Trophoblast cell (in vitro differentiated cells and primary cell): Measurements from ENCODE around the gene STRA6.

Experiments used
- DNase-seq, 2 donors: peaks; one replicate each; pipeline ENCODE4 v3.0.0-alpha.2; 2016
- H2AFZ ChIP-seq: 2 replicates; pipeline ENCODE4 v1.6.1; 2013; ENCODE audit warnings: low read length, moderate library complexity, mild to moderate bottlenecking; ENCODE audit not compliant: insufficient read depth, poor library complexity
- H2AK5ac ChIP-seq: 2 replicates; pipeline ENCODE4 v1.6.1; 2013; ENCODE audit warnings: mild to moderate bottlenecking, low read length
- H2BK120ac ChIP-seq: 2 replicates; pipeline ENCODE4 v1.6.1; 2013; ENCODE audit warnings: low read length, mild to moderate bottlenecking, moderate library complexity; ENCODE audit not compliant: insufficient read depth, poor library complexity
- H2BK12ac ChIP-seq: 2 replicates; pipeline ENCODE4 v1.6.1; 2013; ENCODE audit warnings: mild to moderate bottlenecking, low read length, moderate library complexity
- H2BK5ac ChIP-seq: 2 replicates; pipeline ENCODE4 v1.6.1; 2013; ENCODE audit warnings: low read length, low read depth, moderate library complexity, mild to moderate bottlenecking; ENCODE audit not compliant: poor library complexity
- H3K14ac ChIP-seq: 2 replicates; pipeline ENCODE4 v1.6.1; 2013; ENCODE audit warnings: mild to moderate bottlenecking, low read length
- H3K18ac ChIP-seq: 2 replicates; pipeline ENCODE4 v1.6.1; 2013; ENCODE audit warnings: mild to moderate bottlenecking, low read length
- H3K23ac ChIP-seq: 2 replicates; pipeline ENCODE4 v1.6.1; 2013; ENCODE audit warnings: low read length
- H3K27ac ChIP-seq: 2 replicates; pipeline ENCODE4 v1.5.1; 2013; ENCODE audit warnings: low read depth, mild to moderate bottlenecking, inconsistent platforms, low read length, moderate library complexity
- H3K27me3 ChIP-seq: 2 replicates; pipeline ENCODE4 v1.6.1; 2013; ENCODE audit warnings: inconsistent platforms, mild to moderate bottlenecking, low read length, moderate library complexity; ENCODE audit not compliant: insufficient read depth
- H3K36me3 ChIP-seq, 2 experiments: 1 replicate in 1 of 2; 2 replicates in 1 of 2; pipeline ENCODE4 v1.6.1; 2013; ENCODE audit warnings: low read length in 2 of 2, mild to moderate bottlenecking in 2 of 2, moderate library complexity in 1 of 2; ENCODE audit not compliant: insufficient read depth in 2 of 2, control insufficient read depth in 1 of 2
- H3K4ac ChIP-seq: 2 replicates; pipeline ENCODE4 v1.6.1; 2013; ENCODE audit warnings: low read depth, mild to moderate bottlenecking, low read length, moderate library complexity
- H3K4me1 ChIP-seq, 2 experiments: 1 replicate in 1 of 2; 2 replicates in 1 of 2; pipeline ENCODE4 v1.6.1; 2013; ENCODE audit warnings: low read length in 2 of 2, mild to moderate bottlenecking in 2 of 2, moderate library complexity in 1 of 2; ENCODE audit not compliant: insufficient read depth in 2 of 2, control insufficient read depth in 1 of 2
- H3K4me2 ChIP-seq: 2 replicates; pipeline ENCODE4 v1.6.1; 2013; ENCODE audit warnings: inconsistent platforms, mild to moderate bottlenecking, low read length, moderate library complexity
- H3K4me3 ChIP-seq: 2 replicates; pipeline ENCODE4 v1.5.1; 2013; ENCODE audit warnings: mild to moderate bottlenecking, low read depth, low read length, inconsistent platforms
- H3K79me1 ChIP-seq: one replicate; pipeline ENCODE4 v1.6.1; 2013; ENCODE audit warnings: low read length
- H3K79me2 ChIP-seq: 2 replicates; pipeline ENCODE4 v1.6.1; 2013; ENCODE audit warnings: low read length, mild to moderate bottlenecking; ENCODE audit not compliant: control insufficient read depth, insufficient read depth, poor library complexity
- H3K9ac ChIP-seq: 2 replicates; pipeline ENCODE4 v1.6.1; 2013; ENCODE audit warnings: mild to moderate bottlenecking, low read length
- H3K9me3 ChIP-seq: 2 replicates; pipeline ENCODE4 v1.6.1; 2013; ENCODE audit warnings: low read depth, mild to moderate bottlenecking, control low read depth, inconsistent platforms, low read length; ENCODE audit not compliant: insufficient read depth
- H4K12ac ChIP-seq: 2 replicates; pipeline ENCODE4 v1.6.1; 2013; ENCODE audit warnings: low read depth, mild to moderate bottlenecking, low read length, moderate library complexity
- H4K8ac ChIP-seq: 2 replicates; pipeline ENCODE4 v1.6.1; 2013; ENCODE audit warnings: low read depth, mild to moderate bottlenecking, low read length, moderate library complexity
- H4K91ac ChIP-seq: one replicate; pipeline ENCODE4 v1.6.1; 2013; ENCODE audit warnings: low read depth, mild to moderate bottlenecking, low read length, moderate library complexity
- WGBS: extraction: QIAGEN DNeasy Blood & Tissue Kit; methylation state at CpG from one replicate; pipeline ENCODE4 v1.1.7; 2013; ENCODE audit warnings: missing lambda C conversion rate; ENCODE audit not compliant: insufficient read length, insufficient coverage; ENCODE audit errors: extremely low coverage; 5-methylcytosine and 5-hydroxymethylcytosine counted together

The STRA6 gene

GRCh38 chr15:74176262-74177214 lies 26.0 kb downstream of the STRA6 start:
- H3K14ac ChIP-seq: no peak overlapping the region
- H3K18ac ChIP-seq: no peak overlapping the region
- no peak for DNase-seq
- peaks cover 2% of the 10 kb centered on the region for H3K9me3 ChIP-seq
- H3K36me3 ChIP-seq: no peaks in the 10 kb centered on the region
- H3K79me2 ChIP-seq: no peaks in the 10 kb centered on the region
- H3K4me1 ChIP-seq: no peaks in the 10 kb centered on the region
- no CpG with 5 or more reads among the region's 10 CpGs for WGBS
- H3K27me3 ChIP-seq: no peaks in the 10 kb centered on the region
- H3K4me3 ChIP-seq: no peak overlapping the region
- H2BK5ac ChIP-seq: no peak overlapping the region
- H2AFZ ChIP-seq: no peak overlapping the region
- no peak overlapping the region for H3K4ac ChIP-seq
- H3K79me1 ChIP-seq: no peaks in the 10 kb centered on the region
- H4K91ac ChIP-seq: no peak overlapping the region
- no peak overlapping the region for H2BK120ac ChIP-seq
- no peak overlapping the region for H3K23ac ChIP-seq
- H4K8ac ChIP-seq: no peak overlapping the region
- no peak overlapping the region for H3K27ac ChIP-seq
- no peak overlapping the region for H2BK12ac ChIP-seq
- no peak overlapping the region for H3K9ac ChIP-seq
- no peak overlapping the region for H3K4me2 ChIP-seq
- no peak overlapping the region for H4K12ac ChIP-seq
- H2AK5ac ChIP-seq: no peak overlapping the region

DNA sequence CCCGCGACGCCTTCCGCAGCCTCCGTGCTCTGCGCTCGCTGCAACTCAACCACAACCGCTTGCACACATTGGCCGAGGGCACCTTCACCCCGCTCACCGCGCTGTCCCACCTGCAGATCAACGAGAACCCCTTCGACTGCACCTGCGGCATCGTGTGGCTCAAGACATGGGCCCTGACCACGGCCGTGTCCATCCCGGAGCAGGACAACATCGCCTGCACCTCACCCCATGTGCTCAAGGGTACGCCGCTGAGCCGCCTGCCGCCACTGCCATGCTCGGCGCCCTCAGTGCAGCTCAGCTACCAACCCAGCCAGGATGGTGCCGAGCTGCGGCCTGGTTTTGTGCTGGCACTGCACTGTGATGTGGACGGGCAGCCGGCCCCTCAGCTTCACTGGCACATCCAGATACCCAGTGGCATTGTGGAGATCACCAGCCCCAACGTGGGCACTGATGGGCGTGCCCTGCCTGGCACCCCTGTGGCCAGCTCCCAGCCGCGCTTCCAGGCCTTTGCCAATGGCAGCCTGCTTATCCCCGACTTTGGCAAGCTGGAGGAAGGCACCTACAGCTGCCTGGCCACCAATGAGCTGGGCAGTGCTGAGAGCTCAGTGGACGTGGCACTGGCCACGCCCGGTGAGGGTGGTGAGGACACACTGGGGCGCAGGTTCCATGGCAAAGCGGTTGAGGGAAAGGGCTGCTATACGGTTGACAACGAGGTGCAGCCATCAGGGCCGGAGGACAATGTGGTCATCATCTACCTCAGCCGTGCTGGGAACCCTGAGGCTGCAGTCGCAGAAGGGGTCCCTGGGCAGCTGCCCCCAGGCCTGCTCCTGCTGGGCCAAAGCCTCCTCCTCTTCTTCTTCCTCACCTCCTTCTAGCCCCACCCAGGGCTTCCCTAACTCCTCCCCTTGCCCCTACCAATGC lies 27.1 kb downstream of the STRA6 start:
- Histone ChIP-seq H2BK120ac (no peak overlapping the region), H3K23ac (no peak overlapping the region), H4K12ac (no peak overlapping the region), H3K27me3 (no peaks in the 10 kb centered on the region), H3K4me2 (no peak overlapping the region), H3K14ac (no peak overlapping the region), H3K27ac (no peak overlapping the region), H3K36me3 (no peaks in the 10 kb centered on the region), H4K91ac (no peak overlapping the region), H2BK5ac (no peak overlapping the region), H2AFZ (no peak overlapping the region), H3K79me1 (no peaks in the 10 kb centered on the region), H3K9ac (no peak overlapping the region), H2BK12ac (no peak overlapping the region), H3K79me2 (no peaks in the 10 kb centered on the region), H3K4me1 (no peaks in the 10 kb centered on the region), H3K4me3 (no peak overlapping the region), H3K18ac (no peak overlapping the region), H4K8ac (no peak overlapping the region), H3K9me3 (peaks cover 2% of the 10 kb centered on the region), H3K4ac (no peak overlapping the region), H2AK5ac (no peak overlapping the region)
- no CpG with 5 or more reads among the region's 45 CpGs for WGBS
- DNase-seq: no peak

GRCh38 chr15:74174958-74175253 lies 27.7 kb downstream of the STRA6 start:
- DNase-seq: no peak
- H3K4ac ChIP-seq: no peak overlapping the region
- no peak overlapping the region for H2AFZ ChIP-seq
- H3K9ac ChIP-seq: no peak overlapping the region
- no peak overlapping the region for H3K4me2 ChIP-seq
- no peaks in the 10 kb centered on the region for H3K79me2 ChIP-seq
- no peaks in the 10 kb centered on the region for H3K4me1 ChIP-seq
- no peak overlapping the region for H3K4me3 ChIP-seq
- H2AK5ac ChIP-seq: no peak overlapping the region
- no peaks in the 10 kb centered on the region for H3K36me3 ChIP-seq
- no peak overlapping the region for H3K27ac ChIP-seq
- H2BK5ac ChIP-seq: no peak overlapping the region
- H4K8ac ChIP-seq: no peak overlapping the region
- WGBS: no CpG with 5 or more reads among the region's 14 CpGs
- no peak overlapping the region for H2BK120ac ChIP-seq
- H3K14ac ChIP-seq: no peak overlapping the region
- no peak overlapping the region for H2BK12ac ChIP-seq
- H4K91ac ChIP-seq: no peak overlapping the region
- H4K12ac ChIP-seq: no peak overlapping the region
- H3K23ac ChIP-seq: no peak overlapping the region
- H3K18ac ChIP-seq: no peak overlapping the region
- peaks cover 2% of the 10 kb centered on the region for H3K9me3 ChIP-seq
- H3K27me3 ChIP-seq: no peaks in the 10 kb centered on the region
- H3K79me1 ChIP-seq: no peaks in the 10 kb centered on the region

DNA sequence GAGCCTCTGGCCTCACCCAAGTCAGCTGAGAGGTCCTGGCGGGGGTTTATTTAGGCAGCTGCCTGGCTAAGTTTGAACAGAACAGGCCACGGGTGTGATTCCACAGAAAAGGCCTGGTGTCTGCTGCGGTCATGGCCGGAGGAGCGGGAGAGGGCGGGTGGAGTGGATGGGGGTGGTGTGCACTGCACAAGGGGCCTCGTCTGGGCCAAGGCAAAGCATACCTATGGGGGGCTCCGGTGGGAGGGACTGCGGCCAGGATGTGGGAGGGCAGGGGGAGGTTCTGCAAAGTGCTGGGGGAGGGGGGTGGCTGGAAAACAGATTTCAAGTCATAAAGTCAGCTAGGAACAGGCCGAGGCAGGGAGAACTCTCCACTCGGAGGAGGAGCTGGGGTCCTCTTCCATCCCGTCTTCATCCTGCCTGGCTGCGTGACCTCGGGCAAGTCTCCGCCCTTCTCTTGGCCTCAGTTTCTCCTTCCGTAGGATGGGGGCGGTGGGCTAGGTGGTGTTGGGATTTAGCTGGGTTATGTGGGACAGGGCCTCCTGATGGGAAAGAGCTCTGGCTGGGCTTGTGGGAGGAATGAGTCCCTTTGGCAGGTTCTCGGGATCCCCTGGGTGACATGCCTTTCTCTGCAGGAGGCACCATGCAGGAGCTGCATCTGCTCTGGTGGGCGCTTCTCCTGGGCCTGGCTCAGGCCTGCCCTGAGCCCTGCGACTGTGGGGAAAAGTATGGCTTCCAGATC lies 28.2 kb downstream of the STRA6 start:
- no peak overlapping the region for H3K9ac ChIP-seq
- no peak overlapping the region for H2BK12ac ChIP-seq
- H3K23ac ChIP-seq: no peak overlapping the region
- H2AK5ac ChIP-seq: no peak overlapping the region
- no peak overlapping the region for H2BK120ac ChIP-seq
- no peak overlapping the region for H3K4ac ChIP-seq
- no peaks in the 10 kb centered on the region for H3K4me1 ChIP-seq
- H3K36me3 ChIP-seq: no peaks in the 10 kb centered on the region
- H4K8ac ChIP-seq: no peak overlapping the region
- no peak for DNase-seq
- H3K27ac ChIP-seq: no peak overlapping the region
- H3K4me2 ChIP-seq: no peak overlapping the region
- H2AFZ ChIP-seq: no peak overlapping the region
- H3K18ac ChIP-seq: no peak overlapping the region
- no peak overlapping the region for H3K14ac ChIP-seq
- H3K9me3 ChIP-seq: no peaks in the 10 kb centered on the region
- no peaks in the 10 kb centered on the region for H3K79me1 ChIP-seq
- no CpG with 5 or more reads among the region's 20 CpGs for WGBS
- H3K4me3 ChIP-seq: no peak overlapping the region
- H3K27me3 ChIP-seq: no peaks in the 10 kb centered on the region
- H4K91ac ChIP-seq: no peak overlapping the region
- no peak overlapping the region for H4K12ac ChIP-seq
- H3K79me2 ChIP-seq: no peaks in the 10 kb centered on the region
- no peak overlapping the region for H2BK5ac ChIP-seq
